H1 (cell line): ENCODE data around the gene C9orf43. TPM values are rescaled to one million over a fixed set of nuclear protein-coding genes. Genes with fewer than 3 reads are reported as not detected.

ENCODE experiments used
- CTCF ChIA-PET: fragments of 300-600 bp; sonication (Branson Sonifier 250); formaldehyde crosslinking; loops from one replicate; lab custom pipeline; 2021; ENCODE audit not compliant: partially characterized antibody; lab: Charles Lee
- POLR2A ChIA-PET: fragments of 300-600 bp; sonication (Branson Sonifier 250); formaldehyde crosslinking; loops from one replicate; lab custom pipeline; 2021; ENCODE audit warnings: inconsistent platforms; ENCODE audit not compliant: partially characterized antibody; lab: Charles Lee
- DNase-seq, 2 experiments: peaks; one replicate each; pipeline versions ENCODE4 v3.0.0 to v3.0.0-alpha.2; 2010 to 2022; ENCODE audit warnings: low spot score in 2 of 2, low read depth in 1 of 2, mixed read lengths in 1 of 2
- FAIRE-seq: peaks from 2 replicates; lab custom pipeline; 2011; peaks lifted over from hg19 to GRCh38; lab: Jason Lieb, UNC
- H2AFZ ChIP-seq: 2 replicates; pipeline ENCODE4 v1.8.1; 2012; ENCODE audit warnings: low read length, inconsistent platforms
- H2AK5ac ChIP-seq: 2 replicates; pipeline ENCODE4 v1.6.1; 2013; ENCODE audit warnings: low read depth, low read length
- H2BK120ac ChIP-seq: replicated peaks from 2 replicates; pipeline ENCODE3; 2013; ENCODE audit warnings: low read depth, low read length, inconsistent platforms
- H2BK12ac ChIP-seq: 2 replicates; pipeline ENCODE4 v1.6.1; 2013; ENCODE audit warnings: low read depth, low read length
- H2BK15ac ChIP-seq: 2 replicates; pipeline ENCODE4 v1.6.1; 2013; ENCODE audit warnings: low read length
- H2BK20ac ChIP-seq: 2 replicates; pipeline ENCODE4 v1.6.1; 2013; ENCODE audit warnings: low read length
- H2BK5ac ChIP-seq: 2 replicates; pipeline ENCODE4 v1.6.1; 2013; ENCODE audit warnings: low read depth, low read length
- H3K14ac ChIP-seq: 2 replicates; pipeline ENCODE4 v1.6.1; 2013; ENCODE audit warnings: inconsistent platforms; ENCODE audit not compliant: insufficient read length
- H3K18ac ChIP-seq: 2 replicates; pipeline ENCODE4 v1.6.1; 2013; ENCODE audit warnings: low read length; ENCODE audit errors: extremely low read depth
- H3K23ac ChIP-seq: 2 replicates; pipeline ENCODE4 v1.6.1; 2013; ENCODE audit warnings: inconsistent platforms; ENCODE audit not compliant: insufficient read length
- H3K23me2 ChIP-seq: 2 replicates; pipeline ENCODE4 v1.6.1; 2013; ENCODE audit warnings: low read depth, low read length
- H3K27ac ChIP-seq: 2 replicates; pipeline ENCODE4 v1.6.1; 2011; ENCODE audit warnings: low read depth, low read length, inconsistent platforms
- H3K27me3 ChIP-seq, 4 experiments: replicated peaks in 1 of 4; 1 replicate in 1 of 4; 2 replicates in 3 of 4; pipeline versions ENCODE4 v1.6.1 to v1.8.1; 2011 to 2013; ENCODE audit warnings: low read length in 3 of 4, mild to moderate bottlenecking in 3 of 4, inconsistent platforms in 2 of 4, mixed read lengths in 2 of 4, moderate library complexity in 1 of 4; ENCODE audit not compliant: control insufficient read depth in 3 of 4, insufficient read depth in 3 of 4; ENCODE audit errors: extremely low read depth in 1 of 4
- H3K36me3 ChIP-seq, 4 experiments: 2 replicates each; pipeline versions ENCODE4 v1.6.1 to v1.8.1; 2011 to 2013; ENCODE audit warnings: mild to moderate bottlenecking in 4 of 4, low read length in 3 of 4, moderate library complexity in 2 of 4, control low read depth in 1 of 4, inconsistent platforms in 1 of 4; ENCODE audit not compliant: insufficient read depth in 4 of 4, control insufficient read depth in 2 of 4
- H3K4ac ChIP-seq: replicated peaks from 2 replicates; pipeline ENCODE3; 2013; ENCODE audit warnings: low read length, low read depth, mixed read lengths, inconsistent platforms; ENCODE audit not compliant: insufficient read length
- H3K4me1 ChIP-seq, 4 experiments: replicated peaks in 1 of 4; 1 replicate in 1 of 4; 2 replicates in 3 of 4; pipeline versions ENCODE4 v1.6.1 to v1.8.1; 2011 to 2013; ENCODE audit warnings: low read length in 3 of 4, inconsistent platforms in 2 of 4, mixed read lengths in 1 of 4; ENCODE audit not compliant: insufficient read depth in 4 of 4, control insufficient read depth in 3 of 4
- H3K4me2 ChIP-seq, 2 experiments: 2 replicates each; pipeline versions ENCODE4 v1.6.1 to v1.8.1; 2011 to 2013; ENCODE audit warnings: low read depth in 2 of 2, low read length in 2 of 2, control low read depth in 1 of 2, inconsistent platforms in 1 of 2, mild to moderate bottlenecking in 1 of 2; ENCODE audit not compliant: insufficient read depth in 1 of 2
- H3K4me3 ChIP-seq, 4 experiments: fragments of 200-600, 300-600 bp in 1 of 4; sonication (generic), shearing (Covaris generic), sonication (Bioruptor Twin) in 1 of 4; 2 replicates each; pipeline versions ENCODE4 v1.5.1 to v1.8.1; 2011 to 2016; ENCODE audit warnings: low read length in 4 of 4, low read depth in 3 of 4, control low read depth in 2 of 4, inconsistent platforms in 2 of 4, mild to moderate bottlenecking in 2 of 4, mixed read lengths in 1 of 4, moderate library complexity in 1 of 4; ENCODE audit not compliant: insufficient read depth in 2 of 4; ENCODE audit errors: extremely low read depth in 1 of 4
- H3K56ac ChIP-seq: replicated peaks from 2 replicates; pipeline ENCODE3; 2013; ENCODE audit warnings: low read depth, mild to moderate bottlenecking, mixed read lengths, low read length, inconsistent platforms; ENCODE audit not compliant: insufficient read length
- H3K79me1 ChIP-seq: 2 replicates; pipeline ENCODE4 v1.6.1; 2013; ENCODE audit warnings: low read depth, low read length, control low read depth
- H3K79me2 ChIP-seq, 2 experiments: 2 replicates each; pipeline versions ENCODE4 v1.6.1 to v1.8.1; 2012 to 2013; ENCODE audit warnings: low read length in 2 of 2, mild to moderate bottlenecking in 2 of 2, inconsistent platforms in 1 of 2; ENCODE audit not compliant: insufficient read depth in 2 of 2, control insufficient read depth in 1 of 2
- H3K9ac ChIP-seq, 4 experiments: replicated peaks in 1 of 4; 1 replicate in 1 of 4; 2 replicates in 3 of 4; pipeline versions ENCODE4 v1.6.1 to v1.8.1; 2011 to 2013; ENCODE audit warnings: low read depth in 3 of 4, low read length in 3 of 4, control low read depth in 2 of 4, mild to moderate bottlenecking in 2 of 4, moderate library complexity in 2 of 4, inconsistent platforms in 1 of 4; ENCODE audit errors: extremely low read depth in 1 of 4
- H3K9me3 ChIP-seq, 2 experiments: 2 replicates each; pipeline versions ENCODE4 v1.6.1 to v1.8.1; 2012 to 2013; ENCODE audit warnings: mild to moderate bottlenecking in 2 of 2, moderate library complexity in 2 of 2, control low read depth in 1 of 2, inconsistent platforms in 1 of 2, low read depth in 1 of 2, low read length in 1 of 2, mixed read lengths in 1 of 2; ENCODE audit not compliant: insufficient read depth in 2 of 2
- H4K20me1 ChIP-seq, 2 experiments: replicated peaks in 1 of 2; 2 replicates each; pipeline versions ENCODE3 to v1.8.1; 2011 to 2013; ENCODE audit warnings: inconsistent platforms in 2 of 2, low read length in 2 of 2, mild to moderate bottlenecking in 1 of 2; ENCODE audit not compliant: insufficient read depth in 2 of 2, control insufficient read depth in 1 of 2
- H4K5ac ChIP-seq: 2 replicates; pipeline ENCODE4 v1.6.1; 2013; ENCODE audit warnings: low read length, low read depth, mixed read lengths, inconsistent platforms; ENCODE audit not compliant: insufficient read length
- H4K8ac ChIP-seq: 2 replicates; pipeline ENCODE4 v1.8.0; 2013; ENCODE audit warnings: mild to moderate bottlenecking, moderate library complexity, low read length, inconsistent platforms; ENCODE audit not compliant: insufficient read depth; ENCODE audit errors: extremely low read depth
- H4K91ac ChIP-seq: replicated peaks from 2 replicates; pipeline ENCODE3; 2013; ENCODE audit warnings: low read length, mixed read lengths, inconsistent platforms; ENCODE audit not compliant: insufficient read length
- BCL11A ChIP-seq, 2 experiments: IDR thresholded peaks; one replicate each; pipeline ENCODE4 v1.6.1; 2011; ENCODE audit warnings: low read depth in 2 of 2, low read length in 2 of 2, mild to moderate bottlenecking in 2 of 2
- CTBP2 ChIP-seq: IDR thresholded peaks from 2 replicates; pipeline ENCODE4 v1.7.0; 2011; ENCODE audit warnings: borderline replicate concordance, mild to moderate bottlenecking, moderate library complexity, mixed read lengths, low read length; ENCODE audit not compliant: insufficient read depth, insufficient read length
- GTF2F1 ChIP-seq: IDR thresholded peaks from 2 replicates; pipeline ENCODE4 v1.6.1; 2012; ENCODE audit warnings: low read depth, low read length, improper control_type of control experiment, borderline replicate concordance
- JUN ChIP-seq: IDR thresholded peaks from 2 replicates; pipeline ENCODE4 v1.6.1; 2011; ENCODE audit warnings: low read depth, mild to moderate bottlenecking, improper control_type of control experiment, low read length
- MAFK ChIP-seq: IDR thresholded peaks from 2 replicates; pipeline ENCODE4 v1.6.1; 2012; ENCODE audit warnings: low read depth, mild to moderate bottlenecking, improper control_type of control experiment, low read length
- PHF8 ChIP-seq: fragments of 200-600 bp; sonication (generic); conservative IDR thresholded peaks from 2 replicates; pipeline ENCODE4 v1.7.1; 2012; ENCODE audit warnings: low read depth, mild to moderate bottlenecking, inconsistent platforms, low read length, moderate library complexity
- RXRA ChIP-seq: IDR thresholded peaks from 2 replicates; pipeline ENCODE4 v1.6.1; 2011; ENCODE audit warnings: low read depth, mild to moderate bottlenecking, low read length, moderate library complexity; ENCODE audit not compliant: insufficient read depth
- SP4 ChIP-seq: IDR thresholded peaks from 2 replicates; pipeline ENCODE4 v1.6.1; 2012; ENCODE audit warnings: low read length, inconsistent platforms
- TAF7 ChIP-seq: optimal IDR thresholded peaks from 2 replicates; pipeline ENCODE3; 2011; ENCODE audit warnings: low read depth, mild to moderate bottlenecking, inconsistent platforms, low read length, moderate library complexity, borderline replicate concordance
- TBP ChIP-seq: IDR thresholded peaks from 2 replicates; pipeline ENCODE4 v1.6.1; 2011; ENCODE audit warnings: low read depth, low read length, improper control_type of control experiment
- TCF12 ChIP-seq: IDR thresholded peaks from 2 replicates; pipeline ENCODE4 v1.6.1; 2011; ENCODE audit warnings: low read depth, mild to moderate bottlenecking, low read length
- ZNF274 ChIP-seq: IDR thresholded peaks from 2 replicates; pipeline ENCODE4 v1.7.0; 2012; ENCODE audit warnings: low read length, borderline replicate concordance; ENCODE audit errors: extremely low read depth
- WGBS, 2 experiments: shearing (Covaris generic) in 1 of 2; methylation state at CpG; one replicate each; pipeline versions ENCODE4 v1.1.6 to v1.1.7; 2013 to 2015; ENCODE audit warnings: low lambda C conversion rate in 2 of 2, mixed read lengths in 2 of 2, inconsistent platforms in 1 of 2, low coverage in 1 of 2, missing lambda C conversion rate in 1 of 2; ENCODE audit not compliant: insufficient replicate concordance in 2 of 2, insufficient coverage in 1 of 2, insufficient read length in 1 of 2; ENCODE audit errors: extremely low coverage in 1 of 2, missing lambda C conversion rate in 1 of 2; 5-methylcytosine and 5-hydroxymethylcytosine counted together
- polyA plus RNA-seq, 7 experiments: library from polyadenylated mRNA; depleted of rRNA in 3 of 7; stranded (reverse) in 5 of 7; unstranded in 2 of 7; fragments of >200 nt in 5 of 7; fragments of 200-250 nt in 2 of 7; gene quantifications; 1 replicate in 5 of 7; 2 replicates in 1 of 7; 4 replicates in 1 of 7; pipeline versions ENCODE4 v1.2.1 to v1.2.3, GENCODE V29; 2011 to 2013; ENCODE audit warnings: missing spikeins in 2 of 7, mixed read lengths in 2 of 7
- total RNA-seq: library from RNA; stranded (reverse); fragmentation: NEBNext Ultra II Directional; extraction: Animal tissue kit (Norgen Biotek cat#: 25700); gene quantifications from 2 replicates; pipeline ENCODE4 v1.2.1, GENCODE V29; 2021
- TF ChIP-seq, protein P1 (sequence below): IDR thresholded peaks from 2 replicates; pipeline ENCODE4 v1.6.1; 2011; ENCODE audit warnings: low read depth, mild to moderate bottlenecking, low read length; ENCODE audit not compliant: insufficient read depth

C9orf43 gene
- total and polyA plus RNA-seq, 2 of the 8 experiments (the other 6 are each of a cell fraction or from before 2014, with no cell fraction given): 0.35 to 0.52 TPM

DNA sequence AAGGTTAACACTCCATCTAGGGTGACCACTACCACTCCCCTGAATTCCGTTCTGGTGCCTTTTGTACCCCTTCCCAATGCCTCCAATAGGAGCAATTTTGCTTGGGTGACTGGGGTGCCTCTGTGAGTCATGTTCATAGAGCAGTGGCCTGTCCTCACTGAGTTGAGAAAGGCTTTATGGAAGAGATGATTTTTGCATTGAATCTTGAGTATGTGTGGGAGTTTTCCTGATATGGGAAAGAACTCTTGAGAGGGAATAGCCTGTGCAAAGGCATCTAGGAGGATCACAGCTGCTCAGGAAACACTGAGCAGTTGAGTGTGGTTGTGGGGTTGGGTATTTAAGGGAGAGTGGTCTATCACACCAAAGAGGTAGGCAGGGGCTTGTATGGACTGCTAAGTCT lies 16.2 kb downstream of the C9orf43 start:
- H4K8ac ChIP-seq: no peak overlapping the region
- H2BK20ac ChIP-seq: no peak overlapping the region
- no peaks in the 10 kb centered on the region for H3K4me1 ChIP-seq
- H2AFZ ChIP-seq: no peak overlapping the region
- H3K23me2 ChIP-seq: no peaks in the 10 kb centered on the region
- no peak overlapping the region for H3K18ac ChIP-seq
- 100% methylated on average over 1 of the region's 1 CpG; no CpG with 5 or more reads in 1 of the 2 experiments for WGBS, 2 experiments
- H2BK15ac ChIP-seq: no peak overlapping the region; the same call in 1 of the 2 replicates
- FAIRE-seq: no peak
- no peak overlapping the region for H3K9ac ChIP-seq
- CTCF ChIA-PET: interaction anchor here (0.7 to 2.3 kb wide), 7 partner anchors 11 to 229 kb away, joined by 3 to 5 read pairs (median 4); no protein-coding TSS in a partner anchor
- no peaks in the 10 kb centered on the region for H3K9me3 ChIP-seq
- no peak overlapping the region for H4K91ac ChIP-seq
- POLR2A ChIA-PET: interaction anchor here (0.8 to 1.2 kb wide), 2 partner anchors 17 kb away, joined by 3 to 5 read pairs; partner anchors contain the start of genes C9orf43 and POLE3
- no peak overlapping the region for H4K5ac ChIP-seq
- H3K79me1 ChIP-seq: no peaks in the 10 kb centered on the region
- H3K36me3 ChIP-seq: no peaks in the 10 kb centered on the region
- no peak overlapping the region for H3K4me2 ChIP-seq
- no peak overlapping the region for H2BK5ac ChIP-seq
- no peaks in the 10 kb centered on the region for H4K20me1 ChIP-seq
- TF ChIP-seq TCF12 (no peak), CTBP2 (no peak), MAFK (no peak), BCL11A (IDR thresholded peaks at IDR 0.05; ENCODE audit: low read depth in 2 of 2, low read length in 2 of 2) (no peak), RXRA (no peak), JUN (no peak), TBP (no peak), GTF2F1 (no peak), SP4 (no peak), TAF7 (no peak), PHF8 (no peak), ZNF274 (no peak)
- TF ChIP-seq, protein P1, sequence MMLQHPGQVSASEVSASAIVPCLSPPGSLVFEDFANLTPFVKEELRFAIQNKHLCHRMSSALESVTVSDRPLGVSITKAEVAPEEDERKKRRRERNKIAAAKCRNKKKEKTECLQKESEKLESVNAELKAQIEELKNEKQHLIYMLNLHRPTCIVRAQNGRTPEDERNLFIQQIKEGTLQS: no peak
- no peak overlapping the region for H3K4ac ChIP-seq
- no peak overlapping the region for H3K23ac ChIP-seq
- H3K14ac ChIP-seq: no peak overlapping the region
- H3K27me3 ChIP-seq: no peaks in the 10 kb centered on the region
- H3K27ac ChIP-seq: no peak overlapping the region
- no peak overlapping the region for H3K4me3 ChIP-seq
- no peak for DNase-seq
- H2AK5ac ChIP-seq: no peak overlapping the region
- no peak overlapping the region for H3K56ac ChIP-seq
- no peaks in the 10 kb centered on the region for H3K79me2 ChIP-seq
- H2BK12ac ChIP-seq: no peak overlapping the region
- H2BK120ac ChIP-seq: no peak overlapping the region
